Right lobe of liver (tissue), 6 donors: ENCODE measurements around the gene STRIP2. TPM values are rescaled to one million over a fixed set of nuclear protein-coding genes. Genes with fewer than 3 reads are reported as not detected.

Source experiments
- ATAC-seq, 4 donors: fragments of 200-7000 bp; cut with Tn5 transposase; one replicate each; pipeline ENCODE4 v1.9.1; 2020; ENCODE audit warnings: mild to moderate bottlenecking in 4 of 4, moderate library complexity in 4 of 4
- DNase-seq, 3 donors: peaks; one replicate each; pipeline ENCODE4 v3.0.0-alpha.2; 2020
- H3K27ac ChIP-seq, 3 donors: fragments of 200-600 bp; one replicate each; pipeline ENCODE4 v1.8.0; 2022
- H3K27me3 ChIP-seq, 2 donors: fragments of 200-600 bp; one replicate each; pipeline ENCODE4 v1.8.0; 2022
- H3K36me3 ChIP-seq, 4 donors: fragments of 200-600 bp; sonication (generic) in 1 of 4; one replicate each; pipeline versions ENCODE4 v1.5.1 to v1.8.0; 2017 to 2022; ENCODE audit warnings: control low read depth in 1 of 4
- H3K4me1 ChIP-seq, 4 donors: fragments of 200-600 bp; sonication (generic) in 1 of 4; one replicate each; pipeline versions ENCODE4 v1.5.1 to v1.8.0; 2017 to 2022; ENCODE audit warnings: control low read depth in 1 of 4
- H3K4me3 ChIP-seq, 3 donors: fragments of 200-600 bp; one replicate each; pipeline ENCODE4 v1.8.0; 2022
- H3K9me3 ChIP-seq, 4 donors: fragments of 200-600 bp; sonication (generic) in 1 of 4; one replicate each; pipeline versions ENCODE4 v1.5.1 to v1.8.0; 2017 to 2022; ENCODE audit warnings: control low read depth in 1 of 4
- POLR2A ChIP-seq: fragments of 450-650 bp; IDR thresholded peaks from one replicate; pipeline ENCODE4 v1.6.1; 2017; ENCODE audit warnings: antibody characterized with exemption, mild to moderate bottlenecking
- WGBS: methylation state at CpG from one replicate; pipeline ENCODE4 v1.1.6; 2018; ENCODE audit warnings: low coverage, low lambda C conversion rate; ENCODE audit not compliant: insufficient coverage; ENCODE audit errors: missing lambda C conversion rate; 5-methylcytosine and 5-hydroxymethylcytosine counted together
- intact Hi-C, 2 donors: fragments of 100-400 bp; cut with DNase I; formaldehyde crosslinking; loops; one replicate each; pipeline versions ENCODE4 v1.11.2 to v1.14.1; 2022
- total RNA-seq, 6 experiments: library from RNA; depleted of rRNA in 2 of 6; stranded (reverse); fragments of >200 nt in 2 of 6; fragmentation: NEBNext Ultra II Directional in 3 of 6; extraction: Animal tissue kit (Norgen Biotek cat#: 25700) in 3 of 6; gene quantifications; one replicate each; pipeline versions ENCODE4 v1.1.0 to v1.2.4, GENCODE V29; 2016 to 2023
- TF ChIP-seq, protein P1 (sequence below), 4 donors: fragments of 200-600 bp in 3 of 4; fragments of 450-650 bp in 1 of 4; IDR thresholded peaks; one replicate each; pipeline versions ENCODE4 v1.5.1 to v1.8.0; 2016 to 2022; ENCODE audit warnings: antibody characterized with exemption in 4 of 4, mild to moderate bottlenecking in 2 of 4
- donor health status: DM: no; HTN: yes; CAD: no.
- donor health status: DM: no; HTN: no; CAD: no.
- donor health status: DM: no; HTN: no; CAD: no.
- donor health status: DM: no; HTN: yes; CAD: no.
- donor health status: DM: no; HTN: yes; CAD: no.

STRIP2 gene
- total RNA-seq, 6 experiments from 2014 or later, result 0.24 to 0.86 (median 0.42) TPM

DNA sequence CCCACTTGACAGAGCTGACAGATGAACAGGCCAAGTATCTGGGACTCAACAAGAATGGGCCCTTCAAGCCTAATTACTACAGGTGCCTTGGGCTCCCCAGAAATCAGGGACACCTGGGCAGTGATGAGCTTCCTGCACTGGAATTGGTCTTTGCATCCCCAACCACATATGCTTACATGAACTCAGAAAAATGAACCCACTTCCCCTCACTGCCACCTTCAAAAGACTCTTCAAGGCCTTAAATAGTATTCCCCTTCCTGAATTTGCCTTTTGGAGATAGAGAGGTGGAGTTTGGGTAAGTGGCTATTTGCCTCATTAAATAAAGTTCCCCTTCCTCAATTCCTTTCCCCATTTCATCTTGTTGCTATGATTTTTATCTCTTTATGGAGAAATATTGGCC lies 7.8 kb upstream of the STRIP2 start:
- intact Hi-C loops, result no loop called here
- no peaks in the 10 kb centered on the region for H3K36me3 ChIP-seq
- TF ChIP-seq, protein P1, sequence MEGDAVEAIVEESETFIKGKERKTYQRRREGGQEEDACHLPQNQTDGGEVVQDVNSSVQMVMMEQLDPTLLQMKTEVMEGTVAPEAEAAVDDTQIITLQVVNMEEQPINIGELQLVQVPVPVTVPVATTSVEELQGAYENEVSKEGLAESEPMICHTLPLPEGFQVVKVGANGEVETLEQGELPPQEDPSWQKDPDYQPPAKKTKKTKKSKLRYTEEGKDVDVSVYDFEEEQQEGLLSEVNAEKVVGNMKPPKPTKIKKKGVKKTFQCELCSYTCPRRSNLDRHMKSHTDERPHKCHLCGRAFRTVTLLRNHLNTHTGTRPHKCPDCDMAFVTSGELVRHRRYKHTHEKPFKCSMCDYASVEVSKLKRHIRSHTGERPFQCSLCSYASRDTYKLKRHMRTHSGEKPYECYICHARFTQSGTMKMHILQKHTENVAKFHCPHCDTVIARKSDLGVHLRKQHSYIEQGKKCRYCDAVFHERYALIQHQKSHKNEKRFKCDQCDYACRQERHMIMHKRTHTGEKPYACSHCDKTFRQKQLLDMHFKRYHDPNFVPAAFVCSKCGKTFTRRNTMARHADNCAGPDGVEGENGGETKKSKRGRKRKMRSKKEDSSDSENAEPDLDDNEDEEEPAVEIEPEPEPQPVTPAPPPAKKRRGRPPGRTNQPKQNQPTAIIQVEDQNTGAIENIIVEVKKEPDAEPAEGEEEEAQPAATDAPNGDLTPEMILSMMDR (IDR thresholded peaks at IDR 0.05), result no peak
- no peak for TF ChIP-seq POLR2A
- no peak overlapping the region for H3K4me3 ChIP-seq
- H3K27me3 ChIP-seq, result no peaks in the 10 kb centered on the region
- H3K4me1 ChIP-seq, result no peaks in the 10 kb centered on the region
- no peak overlapping the region for H3K27ac ChIP-seq
- no peaks in the 10 kb centered on the region for H3K9me3 ChIP-seq
- DNase-seq, result no peak
- ATAC-seq, result no peak

DNA sequence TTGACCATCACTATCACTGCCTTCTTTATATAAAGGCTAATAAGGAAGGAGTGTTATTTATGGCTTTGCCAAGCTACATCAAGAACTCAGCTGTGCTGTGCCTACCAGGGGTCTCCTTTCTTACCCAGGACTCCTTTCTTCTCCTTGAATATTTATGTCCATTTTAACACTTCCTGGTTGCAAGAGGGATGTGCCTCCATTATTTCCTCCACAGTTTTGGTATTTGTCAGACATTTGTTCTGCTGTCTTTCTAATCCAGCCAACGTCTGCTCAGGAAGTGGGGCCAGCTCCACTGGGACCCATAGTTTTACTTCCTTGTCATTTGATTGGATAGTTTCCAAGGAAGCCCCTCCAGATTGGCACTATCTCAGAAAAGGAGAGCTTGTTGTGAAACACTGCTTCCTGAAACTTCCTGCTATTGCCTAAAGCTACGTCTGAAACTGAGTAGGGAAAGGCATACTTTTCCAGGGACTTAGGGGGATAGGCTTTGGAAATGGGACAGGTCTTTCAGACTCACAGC lies 6.6 kb upstream of the STRIP2 start:
- 50% methylated on average over 2 of the region's 2 CpGs for WGBS
- DNase-seq, result no peak
- TF ChIP-seq, protein P1 (IDR thresholded peaks at IDR 0.05), result no peak
- no peak for TF ChIP-seq POLR2A
- H3K27ac ChIP-seq, result no peak overlapping the region
- no peak overlapping the region for H3K4me3 ChIP-seq
- H3K9me3 ChIP-seq, result no peaks in the 10 kb centered on the region
- intact Hi-C loops, result no loop called here
- H3K4me1 ChIP-seq, result no peaks in the 10 kb centered on the region
- H3K36me3 ChIP-seq, result no peaks in the 10 kb centered on the region
- no peak for ATAC-seq
- no peaks in the 10 kb centered on the region for H3K27me3 ChIP-seq

DNA sequence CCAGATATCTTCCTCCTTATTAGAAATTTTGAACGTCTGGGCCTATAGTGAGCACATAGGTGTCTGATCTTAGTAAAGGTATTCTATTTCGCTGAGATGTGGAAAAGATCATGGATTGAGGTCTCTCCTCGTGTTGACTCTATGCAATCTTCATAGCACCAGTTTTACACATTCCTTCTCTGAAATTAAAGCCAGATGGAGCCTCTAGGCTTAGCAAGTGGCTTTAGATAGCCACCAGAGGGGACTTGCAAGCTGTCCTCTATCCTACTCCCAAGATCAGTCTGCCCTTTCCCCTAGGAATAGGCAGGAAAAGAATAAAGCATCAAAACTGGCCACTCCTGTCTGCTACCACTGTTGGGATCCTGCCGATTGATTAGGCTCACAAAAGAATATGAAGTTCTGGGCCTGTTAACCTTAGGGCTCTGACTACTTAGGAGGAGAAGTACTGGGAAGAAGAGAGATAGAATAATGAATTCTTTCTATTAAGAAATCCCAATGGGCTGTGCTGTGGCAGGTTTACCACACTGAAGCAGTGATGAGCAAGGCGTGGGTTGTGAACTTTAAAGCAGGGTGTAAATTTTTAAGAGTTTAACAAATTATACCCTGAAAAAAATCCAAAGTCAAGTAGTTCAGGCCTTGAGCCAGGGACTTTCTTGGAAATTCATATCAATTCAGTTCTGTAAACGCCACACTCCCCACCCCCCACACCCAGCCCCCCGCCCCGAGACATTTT lies 2.2 kb upstream of the STRIP2 start:
- 86% methylated on average over 8 of the region's 8 CpGs for WGBS
- ATAC-seq (no peak), DNase-seq (no peak)
- H3K27ac ChIP-seq, result no peak overlapping the region
- H3K36me3 ChIP-seq, result no peaks in the 10 kb centered on the region
- H3K27me3 ChIP-seq, result no peaks in the 10 kb centered on the region
- H3K4me3 ChIP-seq, result no peak overlapping the region
- peaks cover 0 to 12% (median 0%) of the 10 kb centered on the region in 4 donors for H3K4me1 ChIP-seq
- TF ChIP-seq, protein P1 (IDR thresholded peaks at IDR 0.05), result no peak
- no peak for TF ChIP-seq POLR2A
- H3K9me3 ChIP-seq, result no peaks in the 10 kb centered on the region
- intact Hi-C loops, result no loop called here

DNA sequence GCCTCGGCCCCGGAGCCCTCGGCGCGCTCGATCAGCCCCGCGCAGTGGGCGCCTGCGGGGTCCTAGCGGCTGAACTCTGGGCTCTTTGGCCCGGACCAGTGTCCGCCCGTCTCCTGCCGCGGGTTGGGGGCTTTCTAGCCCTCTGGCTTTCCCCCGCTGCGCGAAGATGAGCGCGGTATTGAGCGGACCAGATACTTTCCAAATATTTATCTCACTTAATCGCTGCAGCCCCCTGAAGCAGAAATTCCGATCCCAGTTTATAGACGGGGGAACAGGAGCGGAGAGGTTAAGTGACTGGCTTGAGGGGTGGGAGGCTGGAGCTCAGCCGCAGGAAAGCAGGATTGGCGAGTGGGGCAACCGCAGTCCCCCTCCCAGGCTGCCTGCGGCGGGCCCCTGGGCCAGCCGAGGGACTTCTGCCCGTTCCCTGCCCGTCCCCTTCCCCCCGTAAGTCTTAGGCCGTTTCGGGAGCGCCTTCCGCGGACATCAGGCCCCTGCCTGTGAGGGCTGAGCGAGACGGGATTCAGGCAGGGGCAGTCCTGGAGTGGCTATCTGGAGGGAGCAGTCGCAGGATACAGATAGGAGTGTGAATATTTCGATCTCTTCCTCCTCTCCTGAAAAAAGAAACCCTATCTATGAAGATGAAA lies 565 bp downstream of the STRIP2 start:
- H3K4me1 ChIP-seq, result peaks cover 0 to 12% (median 0%) of the 10 kb centered on the region in 4 donors
- no peak overlapping the region for H3K27ac ChIP-seq
- DNase-seq (peak in 2 of 3 donors; percentile 21 to 60), ATAC-seq (peak in 3 of 4 donors; percentile 4 to 7 (median 6))
- 6% methylated on average over 16 of the region's 44 CpGs for WGBS
- intact Hi-C loops, result no loop called here
- no peak for TF ChIP-seq POLR2A
- H3K9me3 ChIP-seq, result no peaks in the 10 kb centered on the region
- no peaks in the 10 kb centered on the region for H3K36me3 ChIP-seq
- no peaks in the 10 kb centered on the region for H3K27me3 ChIP-seq
- H3K4me3 ChIP-seq, result peak overlapping the region; percentile 69 to 82 (median 76)

DNA sequence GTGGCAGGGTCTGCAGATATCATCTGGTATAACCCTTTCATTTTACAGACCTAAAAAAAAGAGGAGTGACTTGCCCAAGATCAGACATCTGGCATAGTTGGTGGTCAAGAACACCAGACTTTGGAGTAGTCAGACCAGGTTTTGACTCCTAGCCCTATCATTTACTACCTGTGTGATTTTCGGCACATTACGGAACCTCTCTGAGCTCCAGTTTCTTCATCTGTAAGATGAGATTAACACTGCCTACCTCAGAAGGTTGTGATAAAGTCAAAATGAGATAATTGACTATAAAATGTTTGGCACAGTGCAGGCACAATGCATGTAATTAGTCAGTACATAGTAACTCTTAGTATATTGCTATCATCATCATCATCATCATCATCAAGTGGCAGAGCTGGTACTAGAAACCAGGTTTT lies 1.2 kb downstream of the STRIP2 start:
- intact Hi-C loops, result no loop called here
- ATAC-seq, result no peak

More for the DNA sequence above, 1.2 kb downstream of the STRIP2 start:
- no peaks in the 10 kb centered on the region for H3K27me3 ChIP-seq
- 94% methylated on average over 2 of the region's 2 CpGs for WGBS
- H3K27ac ChIP-seq, result no peak overlapping the region
- DNase-seq, result no peak
- no peak for TF ChIP-seq POLR2A
- TF ChIP-seq, protein P1 (IDR thresholded peaks at IDR 0.05), result no peak
- H3K4me3 ChIP-seq, result no peak overlapping the region
- H3K36me3 ChIP-seq, result no peaks in the 10 kb centered on the region
- H3K9me3 ChIP-seq, result no peaks in the 10 kb centered on the region
- H3K4me1 ChIP-seq, result peaks cover 0 to 12% (median 0%) of the 10 kb centered on the region in 4 donors
